ENCODE measurements around the gene SCAMP2.

SCAMP2 gene

GRCh38 chr15:74815121-74815934 is 57.8 kb downstream of the SCAMP2 start:
- TF ChIP-seq PATZ1 (CRISPR knock-in tag; IDR thresholded peaks at IDR 0.05; ENCODE audit: borderline replicate concordance) (no peak), TSHZ2 (CRISPR knock-in tag; IDR thresholded peaks at IDR 0.05) (no peak), ZFP30 (CRISPR knock-in tag; IDR thresholded peaks at IDR 0.05) (no peak), SNAI2 (CRISPR knock-in tag; IDR thresholded peaks at IDR 0.05) (no peak), ESRRG (CRISPR knock-in tag; IDR thresholded peaks at IDR 0.05) (no peak), ZNF565 (CRISPR knock-in tag; conservative IDR thresholded peaks at IDR 0.05; ENCODE audit: low read depth) (no peak), PPARA (CRISPR knock-in tag; IDR thresholded peaks at IDR 0.05; ENCODE audit: borderline replicate concordance) (no peak), POU6F1 (CRISPR knock-in tag; IDR thresholded peaks at IDR 0.05; ENCODE audit: borderline replicate concordance, low read depth) (no peak), ARNTL (CRISPR knock-in tag; IDR thresholded peaks at IDR 0.05; ENCODE audit: borderline replicate concordance, low read depth) (no peak)
- ATAC-seq = peak; percentile 42

- no peak for ATAC-seq
- no peak for TF ChIP-seq ISL1 (CRISPR knock-in tag; IDR thresholded peaks at IDR 0.05)
- TF ChIP-seq ESRRG (CRISPR knock-in tag; IDR thresholded peaks at IDR 0.05) = no peak
- TF ChIP-seq TSHZ2 (CRISPR knock-in tag; IDR thresholded peaks at IDR 0.05) = no peak
- TF ChIP-seq CREB5 (CRISPR knock-in tag; IDR thresholded peaks at IDR 0.05; ENCODE audit: low read depth) = no peak
- no peak for TF ChIP-seq ZNF70 (CRISPR knock-in tag; IDR thresholded peaks at IDR 0.05)
- no peak for TF ChIP-seq ZFP3 (CRISPR knock-in tag; IDR thresholded peaks at IDR 0.05)
- TF ChIP-seq GLIS3 (CRISPR knock-in tag; IDR thresholded peaks at IDR 0.05) = no peak
- TF ChIP-seq PATZ1 (CRISPR knock-in tag; IDR thresholded peaks at IDR 0.05; ENCODE audit: borderline replicate concordance) = no peak
Measured at GRCh38 chr15:74812533-74812932, 60.6 kb downstream of the SCAMP2 start, which contains the start of gene LMAN1L. Gene LMAN1L (plus strand): TSS chr15:74812835. CDS start chr15:74812855, 20 bp downstream.

- 0 out of 3 replicates have a peak, but pooled peaks have one; percentile 22 for ATAC-seq
- TF ChIP-seq OSR1 (CRISPR knock-in tag; IDR thresholded peaks at IDR 0.05) (no peak), ZNF8 (CRISPR knock-in tag; IDR thresholded peaks at IDR 0.05) (no peak), ESRRG (CRISPR knock-in tag; IDR thresholded peaks at IDR 0.05) (no peak), ZC3H10 (CRISPR knock-in tag; IDR thresholded peaks at IDR 0.05) (no peak), CREB5 (CRISPR knock-in tag; IDR thresholded peaks at IDR 0.05; ENCODE audit: low read depth) (no peak), TCF4 (CRISPR knock-in tag; IDR thresholded peaks at IDR 0.05; ENCODE audit: borderline replicate concordance) (no peak), ZNF70 (CRISPR knock-in tag; IDR thresholded peaks at IDR 0.05) (no peak), TOX (CRISPR knock-in tag; IDR thresholded peaks at IDR 0.05; ENCODE audit: borderline replicate concordance) (no peak), TSHZ2 (CRISPR knock-in tag; IDR thresholded peaks at IDR 0.05) (no peak)
Measured at GRCh38 chr15:74809956-74810355, 63.2 kb downstream of the SCAMP2 start.

Measured in SK-N-SH treated with all-trans-retinoic acid at 6 μM for 48 hours (cell line).